K562 (cell line): ENCODE data around the gene POLR3G. TPM values are rescaled to one million over a fixed set of nuclear protein-coding genes. Genes with fewer than 3 reads are reported as not detected.

Experiments used
- ATAC-seq: fragments of 200-7000 bp; cut with Tn5 transposase; 3 replicates; pipeline ENCODE4 v1.9.1; 2020; ENCODE audit warnings: moderate library complexity
- BruUV-seq: library from RNA; stranded (reverse); fragments of 400-500 nt; replicated peaks from 2 replicates; lab custom pipeline; 2021; lab: Mats Ljungman, UMichigan
- CTCF ChIA-PET: fragments of 300-600 bp; formaldehyde crosslinking; extraction: SDS; loops from one replicate; lab custom pipeline; 2021; ENCODE audit warnings: low intra/inter-chr PET ratio; lab: Yijun Ruan, JAX
- POLR2A ChIA-PET: fragments of 300-600, 350-650 bp; sonication (Branson Sonifier 250); formaldehyde crosslinking; extraction: SDS; loops from one replicate; lab custom pipeline; 2021; ENCODE audit warnings: antibody characterized with exemption, inconsistent platforms; lab: Yijun Ruan, JAX
- DNase-seq, 4 experiments: peaks; one replicate each; pipeline versions ENCODE4 v3.0.0 to v3.0.0-alpha.2; 2011 to 2018; ENCODE audit warnings: low spot score in 3 of 4, mixed read lengths in 3 of 4; ENCODE audit errors: extremely low read depth in 1 of 4
- FAIRE-seq: peaks from 2 replicates; lab custom pipeline; 2011; peaks lifted over from hg19 to GRCh38; lab: Jason Lieb, UNC
- H2AFZ ChIP-seq: 2 replicates; pipeline ENCODE4 v1.6.0; 2011; ENCODE audit warnings: low read depth, low read length, control low read depth, inconsistent platforms
- H3K27ac ChIP-seq: fragments of 200-600 bp; 3 replicates; pipeline ENCODE4 v1.8.0; 2011; ENCODE audit warnings: low read depth, mild to moderate bottlenecking, control low read depth, inconsistent platforms, low read length, moderate library complexity, mixed read lengths; ENCODE audit errors: extremely low read depth
- H3K27me3 ChIP-seq, 2 experiments: fragments of 300-600 bp in 1 of 2; 2 replicates in 1 of 2; 3 replicates in 1 of 2; pipeline versions ENCODE4 v1.6.0 to v1.8.0; 2011; ENCODE audit warnings: inconsistent platforms in 2 of 2, low read length in 2 of 2, mild to moderate bottlenecking in 1 of 2, mixed read lengths in 1 of 2, moderate library complexity in 1 of 2; ENCODE audit not compliant: control insufficient read depth in 2 of 2, insufficient read depth in 2 of 2
- H3K36me3 ChIP-seq: fragments of 300-600 bp; 3 replicates; pipeline ENCODE4 v1.8.0; 2011; ENCODE audit warnings: mild to moderate bottlenecking, low read length, inconsistent platforms; ENCODE audit not compliant: control insufficient read depth, insufficient read depth
- H3K4me1 ChIP-seq, 2 experiments: fragments of 200-600 bp in 1 of 2; replicated peaks in 1 of 2; 2 replicates in 1 of 2; 3 replicates in 1 of 2; pipeline versions ENCODE4 v1.5.1 to v1.8.0; 2011; ENCODE audit warnings: inconsistent platforms in 2 of 2, low read length in 2 of 2, mild to moderate bottlenecking in 1 of 2, mixed read lengths in 1 of 2, moderate library complexity in 1 of 2; ENCODE audit not compliant: control insufficient read depth in 2 of 2, insufficient read depth in 2 of 2
- H3K4me2 ChIP-seq: 2 replicates; pipeline ENCODE4 v1.6.1; 2011; ENCODE audit warnings: low read length, control low read depth, inconsistent platforms, mixed read lengths; ENCODE audit not compliant: insufficient read depth
- H3K4me3 ChIP-seq: fragments of 200-600 bp; sonication (generic), shearing (Covaris generic); 2 replicates; pipeline ENCODE4 v1.5.1; 2016; ENCODE audit warnings: control low read depth, inconsistent platforms
- H3K79me2 ChIP-seq: fragments of 200-600 bp; 3 replicates; pipeline ENCODE4 v1.8.0; 2011; ENCODE audit warnings: low read length, inconsistent platforms; ENCODE audit not compliant: control insufficient read depth, insufficient read depth
- H3K9ac ChIP-seq, 2 experiments: 2 replicates each; pipeline versions ENCODE4 v1.6.0 to v1.6.1; 2011; ENCODE audit warnings: low read depth in 2 of 2, low read length in 2 of 2, control low read depth in 1 of 2, inconsistent platforms in 1 of 2, mild to moderate bottlenecking in 1 of 2, mixed read lengths in 1 of 2; ENCODE audit not compliant: insufficient read depth in 1 of 2
- H3K9me1 ChIP-seq: one replicate; pipeline ENCODE4 v1.6.0; 2011; ENCODE audit warnings: inconsistent platforms, mild to moderate bottlenecking, low read length, moderate library complexity; ENCODE audit not compliant: control insufficient read depth, insufficient read depth
- H3K9me3 ChIP-seq: replicated peaks from 2 replicates; pipeline ENCODE4 v1.5.1; 2011; ENCODE audit warnings: low read depth, low read length, inconsistent platforms; ENCODE audit not compliant: control insufficient read depth, insufficient read depth
- H4K20me1 ChIP-seq: replicated peaks from 2 replicates; pipeline ENCODE4 v1.6.1; 2011; ENCODE audit warnings: low read length, inconsistent platforms, mixed read lengths; ENCODE audit not compliant: control insufficient read depth, insufficient read depth
- CCNT2 ChIP-seq: IDR thresholded peaks from 2 replicates; pipeline ENCODE4 v1.6.1; 2011; ENCODE audit warnings: borderline replicate concordance, low read depth, mild to moderate bottlenecking, moderate library complexity, mixed read lengths, low read length; ENCODE audit not compliant: insufficient read length; ENCODE audit errors: extremely low read depth
- DACH1 ChIP-seq: fragments of 450-650 bp; IDR thresholded peaks from 2 replicates; pipeline ENCODE4 v1.6.1; 2018; ENCODE audit not compliant: partially characterized antibody
- MCM7 ChIP-seq, 2 experiments: fragments of 450-650 bp; IDR thresholded peaks; 2 replicates each; pipeline ENCODE4 v1.6.1; 2016 to 2018
- MNT ChIP-seq, 2 experiments: fragments of 450-650 bp; conservative IDR thresholded peaks; 2 replicates each; pipeline ENCODE4 v1.6.1; 2017; ENCODE audit warnings: mild to moderate bottlenecking in 2 of 2, moderate library complexity in 2 of 2
- PATZ1 ChIP-seq: fragments of 250-450 bp; sonication (Bioruptor Pico); IDR thresholded peaks from 2 replicates; pipeline ENCODE4 v1.5.0; 2020; ENCODE audit warnings: mild to moderate bottlenecking, borderline replicate concordance
- POLR2H ChIP-seq: IDR thresholded peaks from 2 replicates; pipeline ENCODE4 v1.6.1; 2016; ENCODE audit warnings: missing genetic modification characterization, low read depth, mild to moderate bottlenecking, control low read depth, missing compliant biosample characterization, moderate library complexity
- STAT5B ChIP-seq: fragments of 250-450 bp; sonication (Bioruptor Pico); IDR thresholded peaks from 2 replicates; pipeline ENCODE4 v1.8.0; 2021; ENCODE audit warnings: mild to moderate bottlenecking, inconsistent platforms
- TSHZ1 ChIP-seq: fragments of 250-450 bp; sonication (Bioruptor Pico); IDR thresholded peaks from 2 replicates; pipeline ENCODE4 v1.4.0; 2020; ENCODE audit warnings: mild to moderate bottlenecking, moderate library complexity
- ZNF431 ChIP-seq: sonication (generic); formaldehyde crosslinking; IDR thresholded peaks from 2 replicates; pipeline ENCODE4 v1.8.0; 2022; ENCODE audit warnings: mild to moderate bottlenecking, missing genetic modification reagents
- ZNF785 ChIP-seq: fragments of 250-450 bp; sonication (Bioruptor Pico); IDR thresholded peaks from 2 replicates; pipeline ENCODE4 v1.4.0; 2020; ENCODE audit warnings: mild to moderate bottlenecking
- WGBS: fragments of 100-300 bp; shearing (Covaris generic); methylation state at CpG from one replicate; pipeline ENCODE4 v1.1.6; 2016; ENCODE audit warnings: low coverage, mixed read lengths; ENCODE audit not compliant: insufficient coverage; ENCODE audit errors: missing lambda C conversion rate; 5-methylcytosine and 5-hydroxymethylcytosine counted together
- in situ Hi-C: fragments of 300-500 bp; cut with MboI; formaldehyde crosslinking; loops from 4 replicates; pipeline ENCODE4 v1.15.0; 2018; ENCODE audit warnings: inconsistent platforms, mixed read lengths
- intact Hi-C: fragments of 100-400 bp; cut with micrococcal nuclease; formaldehyde crosslinking; loops from 2 replicates; pipeline ENCODE4 v1.14.2; 2022
- polyA plus RNA-seq, 8 experiments: library from polyadenylated mRNA; depleted of rRNA in 4 of 8; stranded (reverse) in 5 of 8; unstranded in 3 of 8; fragments of >200 nt; fragmentation: Nextera tagmentation in 2 of 8; fragmentation: Illumina TruSeq in 1 of 8; extraction: Ambion mirVana in 2 of 8; extraction: Trizol in 1 of 8; gene quantifications; 2 replicates each; pipeline versions ENCODE4 v1.2.1 to v1.2.3, GENCODE V29; 2011 to 2014; ENCODE audit warnings: inconsistent platforms in 1 of 8, missing spikeins in 1 of 8
- total RNA-seq, 7 experiments: library from RNA; depleted of rRNA in 6 of 7; stranded (reverse); fragments of >200 nt in 6 of 7; fragmentation: Illumina TruSeq in 2 of 7; extraction: Trizol in 2 of 7; gene quantifications; 2 replicates each; pipeline versions ENCODE4 v1.2.1 to v1.2.3, GENCODE V29; 2011 to 2021; ENCODE audit warnings: low replicate concordance in 1 of 7

POLR3G gene
- total and polyA plus RNA-seq, 9 of the 15 experiments (the other 6 are each of a cell fraction or from before 2014, with no cell fraction given): 39.0 to 111 (median 59.0) TPM

- no peak overlapping the region for H3K4me3 ChIP-seq
- H3K9ac ChIP-seq: no peak overlapping the region
- no peaks in the 10 kb centered on the region for H4K20me1 ChIP-seq
- no peaks in the 10 kb centered on the region for H3K27me3 ChIP-seq
- FAIRE-seq: no peak
- intact Hi-C loops: no loop called here
- no peaks in the 10 kb centered on the region for H3K9me1 ChIP-seq
- no peak overlapping the region for H3K4me2 ChIP-seq
- H3K4me1 ChIP-seq: no peaks in the 10 kb centered on the region
- WGBS: 86% methylated on average over 7 of the region's 7 CpGs
- BruUV-seq: no TSS peak
- no peak for TF ChIP-seq CCNT2
- no peak for TF ChIP-seq MNT (conservative IDR thresholded peaks at IDR 0.05)
- TF ChIP-seq ZNF785: no peak
- TF ChIP-seq ZNF431 (CRISPR knock-in tag): no peak
- TF ChIP-seq PATZ1 (CRISPR knock-in tag): no peak
- TF ChIP-seq DACH1: no peak
- no peak for TF ChIP-seq POLR2H (tag)
- no peak for TF ChIP-seq TSHZ1 (CRISPR knock-in tag)
- no peak for TF ChIP-seq STAT5B (CRISPR knock-in tag)
- no peak for TF ChIP-seq MCM7 (IDR thresholded peaks at IDR 0.05)
- TF ChIP-seq, all 486 proteins: peak for 0
- Histone ChIP-seq H3K36me3 (peaks cover 75% of the 10 kb centered on the region), H3K27ac (no peak overlapping the region), H3K79me2 (peaks cover 7% of the 10 kb centered on the region; the same call in 1 of the 3 replicates), H2AFZ (no peak overlapping the region), H3K9me3 (no peaks in the 10 kb centered on the region)
- in situ Hi-C loops: no loop called here
- ATAC-seq (no peak), DNase-seq (no peak)
- POLR2A ChIA-PET: interaction anchor here (0.8 to 1.0 kb wide), 3 partner anchors 8 to 19 kb away, joined by 3 to 4 read pairs (median 3); no protein-coding TSS in a partner anchor
- CTCF ChIA-PET: no interaction called here
These were observed 44.4 kb downstream of the POLR3G start for GRCh38 chr5:90519081-90519480.
